ENCODE measurements around the gene FBLL1. TPM values are rescaled to one million over a fixed set of nuclear protein-coding genes. Genes with fewer than 3 reads are reported as not detected.

FBLL1 gene
- total RNA-seq, 1 donor from 2014 or later, result 4.5 TPM

GRCh38 chr5:168537176-168537575 is 8.1 kb downstream of the FBLL1 start:
- Histone ChIP-seq H3K27me3 (ENCODE audit: insufficient read depth, low read length) (no peaks in the 10 kb centered on the region), H2AFZ (ENCODE audit: low read depth, low read length) (no peak overlapping the region), H3K36me3 (ENCODE audit: insufficient read depth, low read length) (no peaks in the 10 kb centered on the region), H3K27ac (ENCODE audit: low read depth, low read length) (no peak overlapping the region), H3K9me3 (ENCODE audit: insufficient read depth, low read depth, low read length) (no peaks in the 10 kb centered on the region), H3K4me1 (ENCODE audit: insufficient read depth, low read length) (no peaks in the 10 kb centered on the region), H3K79me2 (ENCODE audit: insufficient read depth, low read length) (no peaks in the 10 kb centered on the region), H3K4me3 (ENCODE audit: insufficient read depth, low read depth, low read length) (no peak overlapping the region), H3K4me2 (ENCODE audit: low read length) (no peak overlapping the region), H4K20me1 (ENCODE audit: insufficient read depth, low read length) (no peaks in the 10 kb centered on the region), H3K9ac (ENCODE audit: low read length) (no peak overlapping the region)
- no peak for DNase-seq (ENCODE audit: low read depth)
- FAIRE-seq, result no peak
- peaks cover 3% of the 10 kb centered on the region for H3K27me3 Mint-ChIP-seq (ENCODE audit: low read depth, unreplicated experiment)
- H3K9me3 Mint-ChIP-seq (ENCODE audit: unreplicated experiment), result no peaks in the 10 kb centered on the region
- H3K36me3 Mint-ChIP-seq (ENCODE audit: low read depth, unreplicated experiment), result no peaks in the 10 kb centered on the region
- H3K4me1 Mint-ChIP-seq (ENCODE audit: low read depth, unreplicated experiment), result peaks cover 2% of the 10 kb centered on the region
- no peak overlapping the region for H3K27ac Mint-ChIP-seq (ENCODE audit: unreplicated experiment)
- H3K4me3 Mint-ChIP-seq (ENCODE audit: unreplicated experiment), result no peak overlapping the region
- TF ChIP-seq EZH2 (IDR thresholded peaks at IDR 0.05; ENCODE audit: insufficient read depth, low read length), result no peak
- TF ChIP-seq, protein P1, sequence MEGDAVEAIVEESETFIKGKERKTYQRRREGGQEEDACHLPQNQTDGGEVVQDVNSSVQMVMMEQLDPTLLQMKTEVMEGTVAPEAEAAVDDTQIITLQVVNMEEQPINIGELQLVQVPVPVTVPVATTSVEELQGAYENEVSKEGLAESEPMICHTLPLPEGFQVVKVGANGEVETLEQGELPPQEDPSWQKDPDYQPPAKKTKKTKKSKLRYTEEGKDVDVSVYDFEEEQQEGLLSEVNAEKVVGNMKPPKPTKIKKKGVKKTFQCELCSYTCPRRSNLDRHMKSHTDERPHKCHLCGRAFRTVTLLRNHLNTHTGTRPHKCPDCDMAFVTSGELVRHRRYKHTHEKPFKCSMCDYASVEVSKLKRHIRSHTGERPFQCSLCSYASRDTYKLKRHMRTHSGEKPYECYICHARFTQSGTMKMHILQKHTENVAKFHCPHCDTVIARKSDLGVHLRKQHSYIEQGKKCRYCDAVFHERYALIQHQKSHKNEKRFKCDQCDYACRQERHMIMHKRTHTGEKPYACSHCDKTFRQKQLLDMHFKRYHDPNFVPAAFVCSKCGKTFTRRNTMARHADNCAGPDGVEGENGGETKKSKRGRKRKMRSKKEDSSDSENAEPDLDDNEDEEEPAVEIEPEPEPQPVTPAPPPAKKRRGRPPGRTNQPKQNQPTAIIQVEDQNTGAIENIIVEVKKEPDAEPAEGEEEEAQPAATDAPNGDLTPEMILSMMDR (IDR thresholded peaks at IDR 0.05; ENCODE audit: insufficient read depth, low read depth, low read length), result no peak

- no peak for TF ChIP-seq EZH2 (IDR thresholded peaks at IDR 0.05; ENCODE audit: insufficient read depth, low read length)
- TF ChIP-seq, protein P1 (IDR thresholded peaks at IDR 0.05; ENCODE audit: insufficient read depth, low read depth, low read length), result no peak
- no peak overlapping the region for H3K9ac ChIP-seq (ENCODE audit: low read length)
- no peak for FAIRE-seq
- H2AFZ ChIP-seq (ENCODE audit: low read depth, low read length), result no peak overlapping the region
- no peaks in the 10 kb centered on the region for H3K9me3 ChIP-seq (ENCODE audit: insufficient read depth, low read depth, low read length)
- H3K36me3 ChIP-seq (ENCODE audit: insufficient read depth, low read length), result peaks cover 12% of the 10 kb centered on the region
- Mint-ChIP-seq H3K4me1 (ENCODE audit: low read depth, unreplicated experiment) (no peaks in the 10 kb centered on the region), H3K9me3 (ENCODE audit: unreplicated experiment) (no peaks in the 10 kb centered on the region), H3K4me3 (ENCODE audit: unreplicated experiment) (no peak overlapping the region), H3K27me3 (ENCODE audit: low read depth, unreplicated experiment) (no peaks in the 10 kb centered on the region), H3K27ac (ENCODE audit: unreplicated experiment) (no peak overlapping the region), H3K36me3 (ENCODE audit: low read depth, unreplicated experiment) (peaks cover 15% of the 10 kb centered on the region)
- H3K79me2 ChIP-seq (ENCODE audit: insufficient read depth, low read length), result peaks cover 28% of the 10 kb centered on the region
- H3K4me1 ChIP-seq (ENCODE audit: insufficient read depth, low read length), result peaks cover 5% of the 10 kb centered on the region
- H4K20me1 ChIP-seq (ENCODE audit: insufficient read depth, low read length), result peaks cover 37% of the 10 kb centered on the region
- H3K27me3 ChIP-seq (ENCODE audit: insufficient read depth, low read length), result no peaks in the 10 kb centered on the region
- no peak for DNase-seq (ENCODE audit: low read depth)
- no peak overlapping the region for H3K4me2 ChIP-seq (ENCODE audit: low read length)
- no peak overlapping the region for H3K4me3 ChIP-seq (ENCODE audit: insufficient read depth, low read depth, low read length)
- H3K27ac ChIP-seq (ENCODE audit: low read depth, low read length), result no peak overlapping the region
Measured at GRCh38 chr5:168549554-168549953, 20.4 kb downstream of the FBLL1 start.

GRCh38 chr5:168550656-168551055 is 21.6 kb downstream of the FBLL1 start:
- Mint-ChIP-seq H3K27me3 (ENCODE audit: low read depth, unreplicated experiment) (no peaks in the 10 kb centered on the region), H3K9me3 (ENCODE audit: unreplicated experiment) (no peaks in the 10 kb centered on the region), H3K27ac (ENCODE audit: unreplicated experiment) (no peak overlapping the region), H3K4me1 (ENCODE audit: low read depth, unreplicated experiment) (no peaks in the 10 kb centered on the region), H3K36me3 (ENCODE audit: low read depth, unreplicated experiment) (peaks cover 15% of the 10 kb centered on the region), H3K4me3 (ENCODE audit: unreplicated experiment) (no peak overlapping the region)
- Histone ChIP-seq H3K27ac (ENCODE audit: low read depth, low read length) (no peak overlapping the region), H2AFZ (ENCODE audit: low read depth, low read length) (no peak overlapping the region), H4K20me1 (ENCODE audit: insufficient read depth, low read length) (peaks cover 37% of the 10 kb centered on the region), H3K4me2 (ENCODE audit: low read length) (no peak overlapping the region), H3K36me3 (ENCODE audit: insufficient read depth, low read length) (peaks cover 12% of the 10 kb centered on the region), H3K4me3 (ENCODE audit: insufficient read depth, low read depth, low read length) (no peak overlapping the region), H3K9ac (ENCODE audit: low read length) (no peak overlapping the region), H3K9me3 (ENCODE audit: insufficient read depth, low read depth, low read length) (no peaks in the 10 kb centered on the region), H3K79me2 (ENCODE audit: insufficient read depth, low read length) (peaks cover 28% of the 10 kb centered on the region), H3K27me3 (ENCODE audit: insufficient read depth, low read length) (no peaks in the 10 kb centered on the region), H3K4me1 (ENCODE audit: insufficient read depth, low read length) (peaks cover 5% of the 10 kb centered on the region)
- DNase-seq (ENCODE audit: low read depth), result no peak
- TF ChIP-seq EZH2 (IDR thresholded peaks at IDR 0.05; ENCODE audit: insufficient read depth, low read length), result no peak
- TF ChIP-seq, protein P1 (IDR thresholded peaks at IDR 0.05; ENCODE audit: insufficient read depth, low read depth, low read length), result no peak
- FAIRE-seq, result no peak
